Stimulated activated naive CD8-positive, alpha-beta T cell treated with anti-CD3 and anti-CD28 coated beads, Interleukin-15, Interleukin-2, amounts not matched to agents 100 U/mL and 50 U/mL, for 24 hours (primary cell): ENCODE data around the gene RTL9.

Experiments used
- ATAC-seq: fragments of 150-1000 bp; cut with Tn5 transposase; one replicate; pipeline ENCODE4 v1.10.0; 2021
- DNase-seq: peaks from one replicate; pipeline ENCODE4 v3.0.0; 2021

RTL9 gene

GRCh38 chrX:110341189-110342035, 17.2 kb upstream of the RTL9 start:
- peak; percentile 97 for ATAC-seq
- no peak for DNase-seq

GRCh38 chrX:110346681-110347080, 12.0 kb upstream of the RTL9 start:
- DNase-seq (no peak), ATAC-seq (no peak)

DNA sequence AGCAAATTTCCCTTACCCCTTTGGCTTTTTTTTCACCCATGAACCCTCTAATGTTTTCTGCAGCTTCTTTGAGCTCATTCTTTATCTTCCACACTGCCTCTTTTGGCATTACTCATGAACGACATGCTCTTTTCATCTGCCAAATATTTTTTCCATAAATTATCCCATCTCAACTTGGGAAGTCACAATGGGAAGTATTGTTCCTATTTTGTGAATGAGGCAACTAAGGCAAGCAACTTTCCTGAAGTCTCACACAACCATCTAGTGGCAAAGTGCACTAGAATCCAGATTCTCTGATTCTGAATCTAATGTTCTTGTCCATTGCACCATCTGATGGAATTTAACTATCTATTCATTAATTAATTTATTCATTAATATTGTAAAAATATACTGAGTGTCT, 625 bp downstream of the RTL9 start:
- DNase-seq (no peak), ATAC-seq (no peak)

DNA sequence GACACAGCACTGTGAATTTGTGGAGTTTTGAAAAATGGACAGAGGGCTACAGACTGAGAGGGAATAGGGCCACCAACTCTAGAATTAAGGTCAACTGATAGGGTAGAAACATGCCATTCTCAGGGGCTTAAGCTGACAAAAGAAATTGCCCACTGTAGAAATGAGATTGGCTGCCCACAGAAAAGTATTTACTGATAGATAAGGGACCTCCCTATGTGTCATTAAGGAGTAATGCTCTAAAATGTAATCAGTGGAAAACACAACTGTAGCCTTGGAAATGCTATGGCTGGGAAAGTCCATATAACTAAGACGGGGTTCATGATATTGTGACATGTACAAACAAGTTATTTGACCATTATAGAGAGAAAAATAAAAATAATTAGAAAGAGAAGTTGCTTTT, 4.6 kb downstream of the RTL9 start:
- no peak for DNase-seq
- no peak for ATAC-seq

- no peak for ATAC-seq
- DNase-seq: no peak
Measured at GRCh38 chrX:110373310-110373709, 14.7 kb downstream of the RTL9 start.

GRCh38 chrX:110374559-110374958, 15.9 kb downstream of the RTL9 start:
- DNase-seq (no peak), ATAC-seq (no peak)

DNA sequence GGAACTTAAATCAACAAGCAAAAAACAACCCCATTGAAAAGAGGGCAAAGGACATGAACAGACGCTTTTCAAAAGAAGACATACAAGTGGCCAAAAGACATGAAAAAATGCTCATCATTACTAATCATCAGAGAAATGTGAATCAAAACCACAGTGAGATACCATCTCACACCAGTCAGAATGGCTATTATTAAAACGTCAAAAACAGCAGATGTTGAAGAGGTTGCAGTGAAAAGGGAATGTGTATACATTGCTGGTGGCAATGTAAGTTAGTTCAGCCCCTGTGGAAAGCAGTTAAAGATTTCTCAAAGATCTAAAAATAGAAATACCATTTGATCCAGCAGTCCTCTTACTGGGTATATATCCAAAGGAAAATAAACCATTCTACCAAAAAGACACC, 22.6 kb downstream of the RTL9 start:
- DNase-seq (no peak), ATAC-seq (no peak)

GRCh38 chrX:110383414-110383813, 24.8 kb downstream of the RTL9 start:
- no peak for ATAC-seq
- DNase-seq: no peak

- ATAC-seq (no peak), DNase-seq (no peak)
Measured at GRCh38 chrX:110384490-110384889, 25.8 kb downstream of the RTL9 start.

GRCh38 chrX:110389570-110389969, 30.9 kb downstream of the RTL9 start:
- DNase-seq: no peak
- no peak for ATAC-seq

DNA sequence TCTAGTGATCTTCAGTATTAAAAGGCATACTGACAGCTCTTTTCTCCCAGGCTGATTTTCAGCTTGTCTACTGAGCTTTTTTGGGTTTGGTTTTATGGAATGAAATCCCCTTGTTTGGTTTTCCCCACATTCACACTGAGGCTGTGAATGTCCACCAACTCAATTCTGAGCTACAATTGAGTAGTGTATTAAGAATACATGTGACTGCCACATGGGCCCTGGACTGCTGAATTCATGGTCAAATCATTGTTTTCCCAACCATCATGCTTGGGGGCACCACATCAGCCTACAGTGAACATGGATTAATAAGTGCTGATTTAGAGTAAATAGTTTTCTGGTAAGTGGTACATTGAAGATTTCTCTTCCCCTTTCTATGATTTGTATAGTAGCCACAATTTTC, 32.4 kb downstream of the RTL9 start:
- no peak for ATAC-seq

GRCh38 chrX:110394651-110395050, 36.0 kb downstream of the RTL9 start:
- DNase-seq: no peak
- ATAC-seq: no peak

More for the DNA sequence above, 32.4 kb downstream of the RTL9 start:
- DNase-seq: no peak

DNA sequence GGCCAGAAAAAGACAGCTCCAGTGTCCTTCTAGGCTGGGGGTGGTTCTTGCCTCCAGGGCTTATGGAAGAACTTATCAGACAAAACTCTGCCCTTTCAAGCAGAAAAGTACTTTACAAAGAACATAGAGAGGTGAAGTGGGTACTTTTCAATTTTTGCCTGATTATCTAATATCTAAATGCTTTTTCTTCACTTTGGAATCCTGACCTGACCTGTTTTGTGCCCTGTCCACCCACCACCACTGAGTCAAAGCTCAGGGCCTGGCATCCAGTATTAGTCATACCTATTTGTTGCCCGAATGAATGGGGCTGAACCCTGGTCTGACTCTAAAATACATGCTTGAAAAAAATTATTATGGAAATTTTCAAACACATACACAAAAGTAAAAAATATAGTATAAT, 37.2 kb downstream of the RTL9 start:
- DNase-seq (no peak), ATAC-seq (no peak)

GRCh38 chrX:110396735-110397134, 38.1 kb downstream of the RTL9 start:
- no peak for ATAC-seq
- DNase-seq: no peak

GRCh38 chrX:110397339-110397738, 38.7 kb downstream of the RTL9 start:
- DNase-seq (no peak), ATAC-seq (no peak)

GRCh38 chrX:110397904-110398303, 39.3 kb downstream of the RTL9 start:
- DNase-seq (no peak), ATAC-seq (no peak)

GRCh38 chrX:110399497-110399896, 40.8 kb downstream of the RTL9 start:
- no peak for ATAC-seq

GRCh38 chrX:110399966-110400365, 41.3 kb downstream of the RTL9 start:
- no peak for ATAC-seq

More at GRCh38 chrX:110399497-110399896, 40.8 kb downstream of the RTL9 start:
- no peak for DNase-seq

DNA sequence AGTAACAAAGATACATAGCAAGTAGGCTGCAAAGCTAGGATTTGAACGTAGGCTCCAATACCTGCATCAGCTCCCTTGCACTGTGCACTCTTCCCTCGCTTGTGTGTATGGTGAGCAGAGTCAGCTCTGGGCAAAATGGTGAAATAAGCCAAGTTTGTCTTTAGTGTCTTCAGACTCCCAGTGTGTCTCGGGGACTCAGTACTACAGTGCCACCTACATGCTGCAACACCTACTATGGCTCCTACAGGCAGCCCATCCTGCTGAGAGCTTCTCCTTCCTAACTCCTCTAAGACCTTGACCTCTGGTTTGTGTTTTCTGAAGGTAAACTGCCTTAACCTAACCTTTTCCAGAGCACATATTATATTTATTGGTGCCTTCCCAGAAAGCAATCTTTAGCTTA, 42.5 kb downstream of the RTL9 start:
- DNase-seq: no peak
- ATAC-seq: no peak

More at GRCh38 chrX:110399966-110400365, 41.3 kb downstream of the RTL9 start:
- no peak for DNase-seq

DNA sequence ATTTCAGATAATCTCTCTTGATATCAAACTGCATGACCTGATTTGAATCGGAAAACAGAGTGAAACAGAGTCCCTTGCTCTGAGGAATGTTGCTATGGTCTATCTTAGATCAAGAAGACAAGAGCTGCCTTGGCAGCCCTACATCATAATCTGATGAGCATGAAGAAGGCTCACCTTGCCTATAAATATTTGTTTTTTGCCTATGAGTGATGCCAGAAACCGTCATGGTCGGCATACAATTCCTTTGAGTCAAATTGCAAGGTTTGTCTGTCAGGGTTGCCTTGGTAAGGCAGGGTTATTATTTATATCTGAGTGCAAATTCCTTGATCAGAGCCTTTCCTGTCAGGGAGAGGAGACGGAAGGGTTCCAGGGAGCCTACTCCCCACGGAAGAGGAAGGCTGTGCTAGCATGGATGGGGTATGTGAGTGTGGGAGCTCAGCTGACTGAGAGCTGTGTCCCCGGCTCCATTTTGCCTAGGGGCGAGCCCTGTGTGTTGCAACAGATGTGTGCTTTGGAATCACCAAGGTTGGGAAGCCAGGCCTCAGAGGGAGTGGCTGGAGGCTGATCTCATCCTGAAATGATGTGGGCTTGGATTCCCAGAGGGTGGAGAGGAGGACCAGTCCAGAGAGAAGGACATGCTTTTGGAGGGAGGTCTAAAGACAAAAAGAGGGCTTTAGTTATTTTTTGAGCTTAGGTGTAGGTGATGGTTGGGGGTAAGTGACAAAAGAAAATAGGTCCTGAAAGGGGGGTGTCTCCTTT, 43.6 kb downstream of the RTL9 start:
- ATAC-seq (no peak), DNase-seq (no peak)

GRCh38 chrX:110402850-110403221, 44.2 kb downstream of the RTL9 start:
- DNase-seq (no peak), ATAC-seq (no peak)

DNA sequence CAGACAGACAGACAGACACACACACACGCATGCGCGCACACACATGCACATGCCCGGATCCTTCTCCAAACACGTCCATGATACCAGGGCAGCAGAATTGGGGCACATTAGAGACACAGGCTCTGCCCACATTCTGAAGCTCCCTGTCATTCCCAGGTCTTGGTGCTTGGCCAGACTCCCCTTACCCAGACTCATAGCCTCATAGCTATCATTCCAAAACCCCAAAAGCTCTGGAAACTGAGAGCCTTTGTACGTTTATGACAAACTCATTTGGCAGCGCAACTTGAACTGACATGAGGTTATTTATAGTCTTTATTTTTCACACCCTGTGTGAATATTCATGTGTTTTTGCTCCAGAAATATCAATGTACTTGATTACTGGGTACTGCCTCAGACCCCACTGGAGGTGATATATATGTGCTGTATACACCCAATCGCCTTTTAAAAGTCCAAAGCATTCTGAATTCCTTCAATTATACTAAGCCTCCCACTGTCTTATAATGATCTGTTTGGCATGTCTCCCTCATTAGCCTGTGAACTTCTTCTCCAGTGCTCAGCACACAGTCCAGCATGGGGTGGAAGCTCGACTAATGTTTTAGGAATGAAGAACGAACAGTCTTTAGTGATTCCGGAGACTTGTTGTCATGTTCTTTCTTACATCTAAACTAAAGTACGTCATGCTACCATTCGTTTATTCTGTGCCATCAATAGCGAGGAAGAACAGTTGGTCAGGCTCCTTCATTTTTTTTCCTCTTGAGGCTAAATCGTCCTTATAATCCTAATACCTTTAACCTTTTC, 45.0 kb downstream of the RTL9 start:
- ATAC-seq (no peak), DNase-seq (no peak)

DNA sequence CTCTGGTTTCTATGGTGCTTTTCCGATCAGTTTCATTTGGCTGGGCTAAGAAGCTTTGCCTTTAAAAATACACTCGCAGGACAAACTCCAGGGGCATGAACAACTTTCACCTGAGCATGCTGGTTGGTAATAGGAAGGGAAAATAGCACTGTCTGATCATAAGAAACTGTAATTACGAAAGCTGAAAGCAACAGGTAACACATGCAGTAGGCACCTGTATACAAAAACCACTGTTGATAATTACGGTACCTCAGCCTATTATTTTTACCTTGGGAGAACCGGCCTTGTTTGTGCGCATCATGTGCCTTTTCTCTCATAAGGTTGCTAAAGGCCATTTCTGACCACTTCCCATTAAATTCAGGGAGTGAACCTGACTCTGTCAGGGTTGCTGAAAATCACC, 45.7 kb downstream of the RTL9 start:
- DNase-seq (no peak), ATAC-seq (no peak)
